ENCODE data around the gene ADIPOR2. TPM values are rescaled to one million over a fixed set of nuclear protein-coding genes. Genes with fewer than 3 reads are reported as not detected.

Gene ADIPOR2
- total and polyA plus RNA-seq, 5 donors from 2014 or later: 1.8 to 26.3 (median 2.6) TPM

GRCh38 chr12:1647285-1647669 is 43.6 kb upstream of the ADIPOR2 start:
- peaks cover 22% of the 10 kb centered on the region for H3K27me3 Mint-ChIP-seq
- H3K4me1 Mint-ChIP-seq: peaks cover 0 to 7% (median 2%) of the 10 kb centered on the region in 4 donors
- Histone ChIP-seq H3K4me1 (ENCODE audit: control insufficient read depth, insufficient read depth, low read length, poor library complexity, severe bottlenecking) (no peaks in the 10 kb centered on the region), H3K36me3 (ENCODE audit: control insufficient read depth, insufficient read depth, low read length) (no peaks in the 10 kb centered on the region), H3K27me3 (ENCODE audit: control insufficient read depth, insufficient read depth, low read length) (peaks cover 2% of the 10 kb centered on the region), H3K4me3 (ENCODE audit: low read depth, low read length) (no peak overlapping the region), H3K9me3 (ENCODE audit: control insufficient read depth in 2 of 2, low read length in 2 of 2) (no peaks in the 10 kb centered on the region), H3K27ac (ENCODE audit: insufficient read depth, low read length, poor library complexity, severe bottlenecking) (no peak overlapping the region)
- H3K4me3 Mint-ChIP-seq: no peak overlapping the region
- no peaks in the 10 kb centered on the region for H3K36me3 Mint-ChIP-seq
- H3K27ac Mint-ChIP-seq: no peak overlapping the region
- no peaks in the 10 kb centered on the region for H3K9me3 Mint-ChIP-seq
- ATAC-seq (ENCODE audit: low read depth in 2 of 2): no peak
- no peak for DNase-seq

DNA sequence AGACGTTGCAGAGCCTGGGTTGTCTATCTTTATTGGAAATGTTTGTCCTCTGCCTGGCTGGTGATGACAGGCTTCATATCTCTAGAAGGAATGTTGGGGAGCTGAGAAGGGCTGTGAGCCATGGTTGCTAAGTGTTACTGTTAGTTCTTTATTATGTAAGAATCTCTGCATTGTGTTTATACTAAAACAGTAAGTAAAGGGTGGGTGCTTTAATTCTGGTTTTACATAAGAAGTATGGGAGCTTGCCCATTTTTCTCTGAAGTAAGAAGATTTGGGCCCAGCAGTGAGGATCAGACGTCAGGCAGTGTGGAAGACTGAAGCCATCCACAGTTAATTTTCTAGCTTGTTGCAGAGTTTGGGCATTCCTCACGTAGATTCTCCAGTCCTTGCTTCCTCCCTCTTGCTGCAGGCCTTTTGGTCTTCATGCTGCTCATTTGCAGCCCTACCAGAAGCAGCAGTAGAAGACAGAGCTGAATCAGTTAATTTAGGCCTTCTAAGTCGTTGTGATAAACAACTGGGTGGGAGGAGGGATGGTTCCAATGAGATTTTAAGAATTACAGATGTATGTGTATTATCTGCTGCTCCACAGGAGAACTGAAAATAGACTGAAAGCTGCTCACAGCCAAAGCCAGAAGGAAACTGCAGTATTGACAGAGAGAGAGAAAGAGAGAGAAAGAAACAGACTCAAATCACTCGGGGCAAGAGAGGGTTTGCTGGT is 40.5 kb upstream of the ADIPOR2 start:
- Histone ChIP-seq H3K4me3 (ENCODE audit: low read depth, low read length) (no peak overlapping the region), H3K27me3 (ENCODE audit: control insufficient read depth, insufficient read depth, low read length) (peaks cover 2% of the 10 kb centered on the region), H3K9me3 (ENCODE audit: control insufficient read depth in 2 of 2, low read length in 2 of 2) (no peaks in the 10 kb centered on the region), H3K27ac (ENCODE audit: insufficient read depth, low read length, poor library complexity, severe bottlenecking) (no peak overlapping the region), H3K36me3 (ENCODE audit: control insufficient read depth, insufficient read depth, low read length) (no peaks in the 10 kb centered on the region), H3K4me1 (ENCODE audit: control insufficient read depth, insufficient read depth, low read length, poor library complexity, severe bottlenecking) (no peaks in the 10 kb centered on the region)
- peaks cover 0 to 10% (median 3%) of the 10 kb centered on the region in 4 donors for H3K4me1 Mint-ChIP-seq
- peak overlapping the region in 1 of 3 donors; percentile 62 for H3K27ac Mint-ChIP-seq
- H3K9me3 Mint-ChIP-seq: no peaks in the 10 kb centered on the region
- H3K27me3 Mint-ChIP-seq: peaks cover 22% of the 10 kb centered on the region
- DNase-seq: no peak
- no peak overlapping the region for H3K4me3 Mint-ChIP-seq
- ATAC-seq (ENCODE audit: low read depth in 2 of 2): no peak
- no peaks in the 10 kb centered on the region for H3K36me3 Mint-ChIP-seq

- H3K27ac ChIP-seq (ENCODE audit: insufficient read depth, low read length, poor library complexity, severe bottlenecking): no peak overlapping the region
- H3K4me3 ChIP-seq (ENCODE audit: low read depth, low read length): no peak overlapping the region
- H3K4me1 ChIP-seq (ENCODE audit: control insufficient read depth, insufficient read depth, low read length, poor library complexity, severe bottlenecking): no peaks in the 10 kb centered on the region
- Mint-ChIP-seq H3K36me3 (no peaks in the 10 kb centered on the region), H3K27me3 (peaks cover 22% of the 10 kb centered on the region), H3K27ac (no peak overlapping the region), H3K4me1 (peaks cover 0 to 10% (median 3%) of the 10 kb centered on the region in 4 donors), H3K4me3 (no peak overlapping the region), H3K9me3 (no peaks in the 10 kb centered on the region)
- no peaks in the 10 kb centered on the region for H3K9me3 ChIP-seq (ENCODE audit: control insufficient read depth in 2 of 2, low read length in 2 of 2)
- ATAC-seq (ENCODE audit: low read depth in 2 of 2) (no peak), DNase-seq (no peak)
- no peaks in the 10 kb centered on the region for H3K36me3 ChIP-seq (ENCODE audit: control insufficient read depth, insufficient read depth, low read length)
- H3K27me3 ChIP-seq (ENCODE audit: control insufficient read depth, insufficient read depth, low read length): peaks cover 2% of the 10 kb centered on the region
These were observed 39.9 kb upstream of the ADIPOR2 start for GRCh38 chr12:1650978-1651361.

DNA sequence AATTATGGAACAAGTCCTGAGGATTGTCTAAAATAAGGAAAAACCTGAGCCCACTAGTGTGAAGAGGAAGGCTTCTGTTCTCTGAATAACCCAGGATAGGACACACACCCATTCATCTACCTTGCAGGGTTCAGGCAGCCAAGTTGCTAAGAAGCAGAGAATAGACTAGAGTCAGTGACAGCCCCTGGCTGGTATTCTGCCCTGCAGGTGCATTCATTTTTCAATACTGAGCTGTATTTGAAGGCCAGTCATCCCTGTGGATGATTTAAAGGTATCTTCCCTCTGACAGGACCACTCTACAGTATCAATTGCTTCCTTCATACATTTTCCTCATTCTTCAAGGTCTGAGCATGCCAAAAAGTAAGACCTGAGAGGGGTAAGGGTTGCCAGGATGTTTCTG is 38.9 kb upstream of the ADIPOR2 start:
- H3K4me1 ChIP-seq (ENCODE audit: control insufficient read depth, insufficient read depth, low read length, poor library complexity, severe bottlenecking): no peaks in the 10 kb centered on the region
- no peak for DNase-seq
- no peaks in the 10 kb centered on the region for H3K9me3 ChIP-seq (ENCODE audit: control insufficient read depth in 2 of 2, low read length in 2 of 2)
- Mint-ChIP-seq H3K36me3 (no peaks in the 10 kb centered on the region), H3K27ac (no peak overlapping the region), H3K4me1 (peaks cover 0 to 7% (median 3%) of the 10 kb centered on the region in 4 donors), H3K9me3 (no peaks in the 10 kb centered on the region), H3K4me3 (no peak overlapping the region), H3K27me3 (peaks cover 22% of the 10 kb centered on the region)
- no peak for ATAC-seq (ENCODE audit: low read depth in 2 of 2)
- H3K4me3 ChIP-seq (ENCODE audit: low read depth, low read length): no peak overlapping the region
- H3K27ac ChIP-seq (ENCODE audit: insufficient read depth, low read length, poor library complexity, severe bottlenecking): no peak overlapping the region
- peaks cover 2% of the 10 kb centered on the region for H3K27me3 ChIP-seq (ENCODE audit: control insufficient read depth, insufficient read depth, low read length)
- H3K36me3 ChIP-seq (ENCODE audit: control insufficient read depth, insufficient read depth, low read length): no peaks in the 10 kb centered on the region

DNA sequence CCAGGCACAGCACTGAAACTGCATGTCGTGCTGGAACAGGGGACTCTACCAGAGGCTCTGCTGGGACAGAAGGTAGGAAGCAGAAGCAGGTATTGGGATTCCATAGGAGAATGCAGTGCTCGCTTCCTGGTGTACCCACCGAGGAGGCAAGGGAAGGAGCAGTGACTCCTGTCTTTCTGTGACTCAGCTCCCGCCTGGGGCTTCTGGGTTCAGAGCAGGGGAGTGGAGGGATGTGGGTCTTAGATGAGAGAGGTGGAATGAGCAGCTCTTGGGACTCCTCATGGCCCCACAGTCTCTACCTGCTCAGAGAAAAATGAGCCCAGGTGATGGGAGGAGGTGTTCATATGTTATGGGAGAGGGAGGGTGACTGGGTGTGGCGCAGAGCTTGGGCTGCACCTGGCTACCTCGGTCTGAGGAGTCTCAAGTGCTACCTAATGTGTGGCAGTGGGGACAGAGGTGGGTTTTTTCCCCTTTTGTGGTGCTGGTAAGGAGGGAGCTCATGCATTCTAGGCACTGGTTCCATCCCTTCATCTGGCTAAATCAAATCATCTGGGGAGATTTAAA is 35.6 kb upstream of the ADIPOR2 start:
- peak overlapping the region in 2 of 3 donors; percentile 29 to 65 for H3K27ac Mint-ChIP-seq
- H3K27ac ChIP-seq (ENCODE audit: insufficient read depth, low read length, poor library complexity, severe bottlenecking): no peak overlapping the region
- H3K36me3 ChIP-seq (ENCODE audit: control insufficient read depth, insufficient read depth, low read length): no peaks in the 10 kb centered on the region
- no peak overlapping the region for H3K4me3 Mint-ChIP-seq
- peaks cover 0 to 7% (median 5%) of the 10 kb centered on the region in 4 donors for H3K4me1 Mint-ChIP-seq
- H3K9me3 ChIP-seq (ENCODE audit: control insufficient read depth in 2 of 2, low read length in 2 of 2): no peaks in the 10 kb centered on the region
- no peaks in the 10 kb centered on the region for H3K9me3 Mint-ChIP-seq
- no peak overlapping the region for H3K4me3 ChIP-seq (ENCODE audit: low read depth, low read length)
- no peaks in the 10 kb centered on the region for H3K4me1 ChIP-seq (ENCODE audit: control insufficient read depth, insufficient read depth, low read length, poor library complexity, severe bottlenecking)
- DNase-seq (no peak), ATAC-seq (ENCODE audit: low read depth in 2 of 2) (no peak)
- H3K27me3 Mint-ChIP-seq: peaks cover 11% of the 10 kb centered on the region
- H3K36me3 Mint-ChIP-seq: no peaks in the 10 kb centered on the region
- peaks cover 2% of the 10 kb centered on the region for H3K27me3 ChIP-seq (ENCODE audit: control insufficient read depth, insufficient read depth, low read length)

- no peaks in the 10 kb centered on the region for H3K36me3 Mint-ChIP-seq
- DNase-seq (no peak), ATAC-seq (ENCODE audit: low read depth in 2 of 2) (no peak)
- Histone ChIP-seq H3K27me3 (ENCODE audit: control insufficient read depth, insufficient read depth, low read length) (no peaks in the 10 kb centered on the region), H3K4me1 (ENCODE audit: control insufficient read depth, insufficient read depth, low read length, poor library complexity, severe bottlenecking) (peaks cover 3% of the 10 kb centered on the region), H3K4me3 (ENCODE audit: low read depth, low read length) (no peak overlapping the region), H3K27ac (ENCODE audit: insufficient read depth, low read length, poor library complexity, severe bottlenecking) (no peak overlapping the region), H3K9me3 (ENCODE audit: control insufficient read depth in 2 of 2, low read length in 2 of 2) (no peaks in the 10 kb centered on the region), H3K36me3 (ENCODE audit: control insufficient read depth, insufficient read depth, low read length) (no peaks in the 10 kb centered on the region)
- H3K9me3 Mint-ChIP-seq: no peaks in the 10 kb centered on the region
- H3K4me1 Mint-ChIP-seq: peaks cover 0 to 12% (median 10%) of the 10 kb centered on the region in 4 donors
- no peak overlapping the region for H3K4me3 Mint-ChIP-seq
- H3K27ac Mint-ChIP-seq: peak overlapping the region in 2 of 3 donors; percentile 47 to 91
- peaks cover 4% of the 10 kb centered on the region for H3K27me3 Mint-ChIP-seq
These were observed 34.0 kb upstream of the ADIPOR2 start for GRCh38 chr12:1656902-1657301.

DNA sequence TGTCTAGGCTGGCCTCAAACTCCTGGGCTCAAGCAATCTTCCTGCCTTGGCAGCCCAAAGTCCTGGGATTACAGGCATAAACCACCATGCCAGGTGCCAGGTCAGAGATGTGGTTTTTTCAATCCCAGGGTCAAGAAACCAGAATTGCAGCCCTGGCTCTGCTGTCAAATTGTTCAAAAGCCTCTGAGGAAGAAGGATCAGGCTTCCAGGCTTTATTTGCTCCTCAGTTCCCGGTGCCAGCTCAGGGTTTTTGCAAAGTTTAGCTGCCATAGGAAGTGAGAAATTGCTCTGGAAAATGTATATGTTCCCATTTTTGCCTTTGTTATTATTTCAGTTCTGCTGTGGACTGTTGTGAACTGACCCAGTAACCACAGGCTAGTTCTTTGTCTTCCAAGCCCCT is 33.2 kb upstream of the ADIPOR2 start:
- Mint-ChIP-seq H3K9me3 (no peaks in the 10 kb centered on the region), H3K27ac (peak overlapping the region in 2 of 3 donors; percentile 47 to 91), H3K4me1 (peaks cover 0 to 12% (median 9%) of the 10 kb centered on the region in 4 donors), H3K27me3 (peaks cover 4% of the 10 kb centered on the region), H3K36me3 (no peaks in the 10 kb centered on the region), H3K4me3 (no peak overlapping the region)
- H3K4me3 ChIP-seq (ENCODE audit: low read depth, low read length): no peak overlapping the region
- no peaks in the 10 kb centered on the region for H3K9me3 ChIP-seq (ENCODE audit: control insufficient read depth in 2 of 2, low read length in 2 of 2)
- H3K4me1 ChIP-seq (ENCODE audit: control insufficient read depth, insufficient read depth, low read length, poor library complexity, severe bottlenecking): peaks cover 3% of the 10 kb centered on the region
- DNase-seq (no peak), ATAC-seq (ENCODE audit: low read depth in 2 of 2) (no peak)
- no peaks in the 10 kb centered on the region for H3K36me3 ChIP-seq (ENCODE audit: control insufficient read depth, insufficient read depth, low read length)
- no peaks in the 10 kb centered on the region for H3K27me3 ChIP-seq (ENCODE audit: control insufficient read depth, insufficient read depth, low read length)
- no peak overlapping the region for H3K27ac ChIP-seq (ENCODE audit: insufficient read depth, low read length, poor library complexity, severe bottlenecking)

Data from CD4-positive, CD25-positive, alpha-beta regulatory T cell (primary cell).